HepG2 (cell line): ENCODE data around the gene CHD9. TPM values are rescaled to one million over a fixed set of nuclear protein-coding genes. Genes with fewer than 3 reads are reported as not detected.
A peak's percentile ranks its signal among the peaks of the same experiment; 100 is the strongest.

ENCODE experiments used
- CREM ChIP-seq, 2 experiments: sonication (generic) in 1 of 2; formaldehyde crosslinking in 1 of 2; IDR thresholded peaks; 2 replicates each; pipeline versions ENCODE4 v1.4.0 to v1.6.1; 2016 to 2020; ENCODE audit warnings: antibody characterized with exemption in 1 of 2, mild to moderate bottlenecking in 1 of 2, missing genetic modification reagents in 1 of 2
- DNMT3B ChIP-seq: conservative IDR thresholded peaks from 2 replicates; pipeline ENCODE4 v1.6.1; 2016; ENCODE audit warnings: missing biosample characterization, control low read depth
- ELF1 ChIP-seq: sonication (generic); formaldehyde crosslinking; IDR thresholded peaks from 2 replicates; pipeline ENCODE4 v1.4.0; 2020; ENCODE audit warnings: missing genetic modification reagents
- GTF2F1 ChIP-seq: fragments of 150-350 bp; IDR thresholded peaks from 2 replicates; pipeline ENCODE4 v1.6.1; 2014; ENCODE audit warnings: low read length
- HDAC2 ChIP-seq: sonication (generic); formaldehyde crosslinking; IDR thresholded peaks from 2 replicates; pipeline ENCODE4 v1.4.0; 2020; ENCODE audit warnings: missing genetic modification reagents
- HINFP ChIP-seq: sonication (generic); formaldehyde crosslinking; IDR thresholded peaks from 2 replicates; pipeline ENCODE4 v1.4.0; 2020; ENCODE audit warnings: low read depth, mild to moderate bottlenecking, missing genetic modification reagents
- HOXA5 ChIP-seq: sonication (generic); formaldehyde crosslinking; IDR thresholded peaks from 2 replicates; pipeline ENCODE4 v1.4.0; 2020; ENCODE audit warnings: missing genetic modification reagents
- HOXA7 ChIP-seq: sonication (generic); formaldehyde crosslinking; IDR thresholded peaks from 2 replicates; pipeline ENCODE4 v1.8.1; 2022; ENCODE audit warnings: mild to moderate bottlenecking, missing genetic modification reagents, moderate library complexity
- JUN ChIP-seq: sonication (generic); formaldehyde crosslinking; IDR thresholded peaks from 2 replicates; pipeline ENCODE4 v1.4.0; 2020; ENCODE audit warnings: mild to moderate bottlenecking, missing genetic modification reagents
- KLF6 ChIP-seq: IDR thresholded peaks from 2 replicates; pipeline ENCODE4 v1.8.0; 2016; ENCODE audit warnings: missing biosample characterization, missing genetic modification reagents
- MLXIP ChIP-seq: sonication (generic); formaldehyde crosslinking; IDR thresholded peaks from 2 replicates; pipeline ENCODE4 v1.9.0; 2021; ENCODE audit warnings: missing genetic modification reagents, borderline replicate concordance
- RCOR2 ChIP-seq: IDR thresholded peaks from 2 replicates; pipeline ENCODE4 v1.6.1; 2016; ENCODE audit warnings: missing biosample characterization, missing genetic modification reagents
- RORA ChIP-seq: sonication (generic); formaldehyde crosslinking; IDR thresholded peaks from 2 replicates; pipeline ENCODE4 v1.5.0; 2020; ENCODE audit warnings: mild to moderate bottlenecking, missing genetic modification reagents, moderate library complexity
- SALL2 ChIP-seq: sonication (generic); formaldehyde crosslinking; IDR thresholded peaks from 2 replicates; pipeline ENCODE4 v1.8.1; 2023; ENCODE audit warnings: mild to moderate bottlenecking, missing genetic modification reagents, inconsistent platforms
- ZBTB21 ChIP-seq: sonication (generic); formaldehyde crosslinking; IDR thresholded peaks from 2 replicates; pipeline ENCODE4 v1.4.0; 2020; ENCODE audit warnings: missing genetic modification reagents
- ZNF331 ChIP-seq: sonication (generic); formaldehyde crosslinking; IDR thresholded peaks from 2 replicates; pipeline ENCODE4 v1.4.0; 2020; ENCODE audit warnings: missing genetic modification reagents
- ZNF33A ChIP-seq: sonication (generic); formaldehyde crosslinking; IDR thresholded peaks from 2 replicates; pipeline ENCODE4 v1.5.1; 2020; ENCODE audit warnings: missing genetic modification reagents, mild to moderate bottlenecking, moderate library complexity, borderline replicate concordance
- ZNF501 ChIP-seq: sonication (generic); formaldehyde crosslinking; IDR thresholded peaks from 2 replicates; pipeline ENCODE4 v1.5.1; 2020; ENCODE audit warnings: mild to moderate bottlenecking, moderate library complexity, missing genetic modification reagents
- ZNF782 ChIP-seq: sonication (generic); formaldehyde crosslinking; IDR thresholded peaks from 2 replicates; pipeline ENCODE4 v1.4.0; 2020; ENCODE audit warnings: missing genetic modification reagents, mild to moderate bottlenecking, borderline replicate concordance
- ZSCAN31 ChIP-seq: sonication (generic); formaldehyde crosslinking; IDR thresholded peaks from 2 replicates; pipeline ENCODE4 v1.5.0; 2020; ENCODE audit warnings: low read depth, mild to moderate bottlenecking, missing genetic modification reagents
- polyA plus RNA-seq, 8 experiments: library from polyadenylated mRNA; depleted of rRNA in 3 of 8; stranded (reverse) in 7 of 8; unstranded in 1 of 8; fragments of >200 nt; fragmentation: Illumina TruSeq in 4 of 8; extraction: Trizol in 4 of 8; gene quantifications; 2 replicates each; pipeline versions ENCODE4 v1.2.1 to v1.2.3, GENCODE V29; 2011 to 2016; ENCODE audit warnings: low read depth in 4 of 8, missing spikeins in 1 of 8, mixed read lengths in 1 of 8; ENCODE audit not compliant: insufficient read depth in 1 of 8
- total RNA-seq, 5 experiments: library from RNA; depleted of rRNA; stranded (reverse); fragments of >200 nt; fragmentation: Illumina TruSeq; extraction: Trizol; gene quantifications; 2 replicates each; pipeline ENCODE4 v1.2.3, GENCODE V29; 2016; ENCODE audit warnings: low read depth in 1 of 5
- TF ChIP-seq, protein P1 (sequence below): IDR thresholded peaks from 2 replicates; pipeline ENCODE4 v1.6.1; 2012; ENCODE audit warnings: low read length, improper control_type of control experiment
- TF ChIP-seq, protein P2 (sequence below): sonication (generic); formaldehyde crosslinking; IDR thresholded peaks from 2 replicates; pipeline ENCODE4 v1.9.0; 2022; ENCODE audit warnings: missing genetic modification reagents, mild to moderate bottlenecking, borderline replicate concordance

The CHD9 gene
- total and polyA plus RNA-seq, 2 of the 13 experiments (the other 11 are each of a cell fraction or from before 2014, with no cell fraction given) = 23.4 to 27.7 TPM

- TF ChIP-seq, protein P1, sequence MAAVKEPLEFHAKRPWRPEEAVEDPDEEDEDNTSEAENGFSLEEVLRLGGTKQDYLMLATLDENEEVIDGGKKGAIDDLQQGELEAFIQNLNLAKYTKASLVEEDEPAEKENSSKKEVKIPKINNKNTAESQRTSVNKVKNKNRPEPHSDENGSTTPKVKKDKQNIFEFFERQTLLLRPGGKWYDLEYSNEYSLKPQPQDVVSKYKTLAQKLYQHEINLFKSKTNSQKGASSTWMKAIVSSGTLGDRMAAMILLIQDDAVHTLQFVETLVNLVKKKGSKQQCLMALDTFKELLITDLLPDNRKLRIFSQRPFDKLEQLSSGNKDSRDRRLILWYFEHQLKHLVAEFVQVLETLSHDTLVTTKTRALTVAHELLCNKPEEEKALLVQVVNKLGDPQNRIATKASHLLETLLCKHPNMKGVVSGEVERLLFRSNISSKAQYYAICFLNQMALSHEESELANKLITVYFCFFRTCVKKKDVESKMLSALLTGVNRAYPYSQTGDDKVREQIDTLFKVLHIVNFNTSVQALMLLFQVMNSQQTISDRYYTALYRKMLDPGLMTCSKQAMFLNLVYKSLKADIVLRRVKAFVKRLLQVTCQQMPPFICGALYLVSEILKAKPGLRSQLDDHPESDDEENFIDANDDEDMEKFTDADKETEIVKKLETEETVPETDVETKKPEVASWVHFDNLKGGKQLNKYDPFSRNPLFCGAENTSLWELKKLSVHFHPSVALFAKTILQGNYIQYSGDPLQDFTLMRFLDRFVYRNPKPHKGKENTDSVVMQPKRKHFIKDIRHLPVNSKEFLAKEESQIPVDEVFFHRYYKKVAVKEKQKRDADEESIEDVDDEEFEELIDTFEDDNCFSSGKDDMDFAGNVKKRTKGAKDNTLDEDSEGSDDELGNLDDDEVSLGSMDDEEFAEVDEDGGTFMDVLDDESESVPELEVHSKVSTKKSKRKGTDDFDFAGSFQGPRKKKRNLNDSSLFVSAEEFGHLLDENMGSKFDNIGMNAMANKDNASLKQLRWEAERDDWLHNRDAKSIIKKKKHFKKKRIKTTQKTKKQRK = no peak
- TF ChIP-seq HOXA7 (CRISPR knock-in tag) (no peak), ZNF501 (peak; percentile 63; the same call in 1 of the 2 replicates), ZSCAN31 (CRISPR knock-in tag) (no peak), ZNF782 (CRISPR knock-in tag) (no peak), HOXA5 (CRISPR knock-in tag) (no peak), HDAC2 (0 out of 2 replicates have a peak, but pooled peaks have one; percentile 10), RORA (CRISPR knock-in tag) (0 out of 2 replicates have a peak, but pooled peaks have one; percentile 27), DNMT3B (CRISPR knock-in tag) (0 out of 2 replicates have a peak, but pooled peaks have one; percentile 5), SALL2 (CRISPR knock-in tag) (no peak), HINFP (CRISPR knock-in tag) (no peak), ELF1 (CRISPR knock-in tag) (no peak), KLF6 (CRISPR knock-in tag) (no peak), RCOR2 (CRISPR knock-in tag) (0 out of 2 replicates have a peak, but pooled peaks have one; percentile 12), CREM (IDR thresholded peaks at IDR 0.05) (0 out of 2 replicates have a peak, but pooled peaks have one; percentile 30), CREM (CRISPR knock-in tag; IDR thresholded peaks at IDR 0.05) (no peak), ZBTB21 (CRISPR knock-in tag) (no peak), ZNF33A (CRISPR knock-in tag) (no peak), MLXIP (peak; percentile 99), JUN (CRISPR knock-in tag) (no peak), ZNF331 (CRISPR knock-in tag) (peak; percentile 96), GTF2F1 (no peak)
- TF ChIP-seq, protein P2, sequence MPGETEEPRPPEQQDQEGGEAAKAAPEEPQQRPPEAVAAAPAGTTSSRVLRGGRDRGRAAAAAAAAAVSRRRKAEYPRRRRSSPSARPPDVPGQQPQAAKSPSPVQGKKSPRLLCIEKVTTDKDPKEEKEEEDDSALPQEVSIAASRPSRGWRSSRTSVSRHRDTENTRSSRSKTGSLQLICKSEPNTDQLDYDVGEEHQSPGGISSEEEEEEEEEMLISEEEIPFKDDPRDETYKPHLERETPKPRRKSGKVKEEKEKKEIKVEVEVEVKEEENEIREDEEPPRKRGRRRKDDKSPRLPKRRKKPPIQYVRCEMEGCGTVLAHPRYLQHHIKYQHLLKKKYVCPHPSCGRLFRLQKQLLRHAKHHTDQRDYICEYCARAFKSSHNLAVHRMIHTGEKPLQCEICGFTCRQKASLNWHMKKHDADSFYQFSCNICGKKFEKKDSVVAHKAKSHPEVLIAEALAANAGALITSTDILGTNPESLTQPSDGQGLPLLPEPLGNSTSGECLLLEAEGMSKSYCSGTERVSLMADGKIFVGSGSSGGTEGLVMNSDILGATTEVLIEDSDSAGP (CRISPR knock-in tag) = no peak
Observed at GRCh38 chr16:53056392-53056881, 1.6 kb downstream of the CHD9 start (continued).
